Nephron (organoid): ENCODE results near the gene RAB8A.

Source experiments
- H3K27ac Mint-ChIP-seq, 3 experiments: 2 replicates each; pipeline ENCODE4 v1.8.0; 2020; ENCODE audit warnings: mixed read lengths in 3 of 3, mild to moderate bottlenecking in 2 of 3, moderate library complexity in 1 of 3
- H3K27me3 Mint-ChIP-seq: 2 replicates; pipeline ENCODE4 v1.8.0; 2021; ENCODE audit warnings: low read depth, mild to moderate bottlenecking, moderate library complexity, mixed read lengths
- H3K36me3 Mint-ChIP-seq: 2 replicates; pipeline ENCODE4 v1.8.0; 2020; ENCODE audit warnings: low read depth, mixed read lengths
- H3K4me1 Mint-ChIP-seq: 2 replicates; pipeline ENCODE4 v1.8.0; 2020; ENCODE audit warnings: mixed read lengths
- H3K4me3 Mint-ChIP-seq, 3 experiments: 2 replicates each; pipeline ENCODE4 v1.8.0; 2020; ENCODE audit warnings: mild to moderate bottlenecking in 3 of 3, mixed read lengths in 3 of 3, moderate library complexity in 2 of 3
- H3K9me3 Mint-ChIP-seq: 2 replicates; pipeline ENCODE4 v1.8.0; 2020; ENCODE audit warnings: mixed read lengths
- TF ChIP-seq, protein P1 (sequence below), 3 experiments: fragments of 200-600 bp; sonication (generic); IDR thresholded peaks; one replicate each; pipeline ENCODE4 v1.5.0; 2021; ENCODE audit warnings: antibody characterized with exemption in 3 of 3; ENCODE audit not compliant: unreplicated experiment in 3 of 3

The RAB8A gene

DNA sequence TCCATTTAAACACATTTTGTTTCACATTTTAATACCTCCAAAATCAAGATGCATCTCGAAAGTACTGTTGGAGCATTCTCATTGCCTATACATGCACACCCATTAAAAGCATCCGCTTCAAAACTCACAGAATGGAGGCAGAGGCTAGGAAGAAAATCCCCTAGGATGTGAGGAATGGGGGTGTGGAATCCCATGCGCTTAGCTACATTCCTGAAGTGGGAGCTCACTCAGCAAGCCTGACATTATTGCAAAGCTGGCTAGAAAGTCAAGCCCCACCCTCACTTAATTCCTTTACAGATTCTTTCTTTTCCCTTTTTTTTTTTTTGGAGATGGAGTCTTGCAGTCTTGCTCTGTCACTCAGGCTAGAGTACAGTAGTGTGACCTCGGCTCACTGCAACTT, 68.9 kb downstream of the RAB8A start:
- H3K9me3 Mint-ChIP-seq = no peaks in the 10 kb centered on the region
- H3K4me1 Mint-ChIP-seq = peaks cover 14% of the 10 kb centered on the region
- peaks cover 22% of the 10 kb centered on the region for H3K27me3 Mint-ChIP-seq
- TF ChIP-seq, protein P1, sequence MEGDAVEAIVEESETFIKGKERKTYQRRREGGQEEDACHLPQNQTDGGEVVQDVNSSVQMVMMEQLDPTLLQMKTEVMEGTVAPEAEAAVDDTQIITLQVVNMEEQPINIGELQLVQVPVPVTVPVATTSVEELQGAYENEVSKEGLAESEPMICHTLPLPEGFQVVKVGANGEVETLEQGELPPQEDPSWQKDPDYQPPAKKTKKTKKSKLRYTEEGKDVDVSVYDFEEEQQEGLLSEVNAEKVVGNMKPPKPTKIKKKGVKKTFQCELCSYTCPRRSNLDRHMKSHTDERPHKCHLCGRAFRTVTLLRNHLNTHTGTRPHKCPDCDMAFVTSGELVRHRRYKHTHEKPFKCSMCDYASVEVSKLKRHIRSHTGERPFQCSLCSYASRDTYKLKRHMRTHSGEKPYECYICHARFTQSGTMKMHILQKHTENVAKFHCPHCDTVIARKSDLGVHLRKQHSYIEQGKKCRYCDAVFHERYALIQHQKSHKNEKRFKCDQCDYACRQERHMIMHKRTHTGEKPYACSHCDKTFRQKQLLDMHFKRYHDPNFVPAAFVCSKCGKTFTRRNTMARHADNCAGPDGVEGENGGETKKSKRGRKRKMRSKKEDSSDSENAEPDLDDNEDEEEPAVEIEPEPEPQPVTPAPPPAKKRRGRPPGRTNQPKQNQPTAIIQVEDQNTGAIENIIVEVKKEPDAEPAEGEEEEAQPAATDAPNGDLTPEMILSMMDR (IDR thresholded peaks at IDR 0.05; ENCODE audit: unreplicated experiment in 3 of 3) = no peak
- H3K36me3 Mint-ChIP-seq = peaks cover 7% of the 10 kb centered on the region
- H3K27ac Mint-ChIP-seq = no peak overlapping the region
- H3K4me3 Mint-ChIP-seq = no peak overlapping the region
